COLO829 (cell line): ENCODE data around the gene SERPINF2.
"Not testable (repeated sequence)": the region's sequence is repeated elsewhere in the genome, so short reads cannot be mapped to it uniquely, and the experiment has no call there.

ENCODE experiments used
- DNase-seq: peaks from one replicate; pipeline ENCODE4 v3.0.0; 2012; ENCODE audit warnings: low spot score

Gene SERPINF2

DNA sequence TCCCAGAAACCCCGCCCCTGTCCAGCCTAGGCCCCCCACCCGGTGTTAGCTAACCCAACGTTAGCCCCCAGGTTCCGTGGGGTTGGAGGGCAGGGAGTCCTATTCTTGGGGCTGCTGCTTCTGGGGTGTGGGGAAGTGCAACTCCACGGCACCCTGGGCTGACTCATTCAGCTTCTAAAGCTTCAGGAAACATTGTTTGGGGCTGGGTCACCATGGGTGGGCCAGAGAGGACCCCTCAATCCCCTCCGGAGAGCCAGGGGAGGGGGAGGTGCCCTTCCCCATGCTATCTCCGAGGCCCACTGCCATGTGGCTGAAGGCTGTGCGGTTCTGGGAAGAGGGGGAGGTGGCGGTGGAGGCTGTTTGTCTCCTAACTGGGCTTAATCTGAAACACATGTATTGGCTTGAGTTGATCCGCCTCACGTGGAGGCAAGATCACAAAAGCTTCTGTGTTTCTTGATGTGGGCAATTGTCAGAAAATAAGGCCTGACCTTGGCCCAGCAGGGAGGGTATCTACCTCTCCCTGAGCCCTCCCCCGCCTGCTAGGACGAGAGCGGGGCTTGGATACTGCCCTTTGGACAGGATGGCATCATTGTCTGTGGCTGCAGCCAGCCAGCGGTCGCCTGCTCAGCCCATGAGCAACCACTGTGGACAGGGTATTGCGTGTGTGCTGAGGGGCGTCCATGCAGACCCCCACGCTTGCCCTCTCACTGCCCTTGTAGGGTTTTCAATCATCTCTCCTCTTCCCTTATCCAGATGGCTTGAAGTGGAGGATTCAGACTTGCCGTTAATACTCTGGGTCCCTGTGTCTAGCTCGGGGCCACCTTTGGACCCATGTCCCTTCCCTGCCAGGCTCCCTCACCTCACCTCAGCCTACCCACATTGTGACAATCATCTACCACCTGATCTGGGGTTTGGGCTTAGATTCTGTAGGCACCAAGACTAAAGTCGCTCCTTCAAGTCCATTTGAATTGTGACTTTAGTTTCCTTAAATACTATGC lies 20.5 kb downstream of the SERPINF2 start:
- DNase-seq = no peak

DNA sequence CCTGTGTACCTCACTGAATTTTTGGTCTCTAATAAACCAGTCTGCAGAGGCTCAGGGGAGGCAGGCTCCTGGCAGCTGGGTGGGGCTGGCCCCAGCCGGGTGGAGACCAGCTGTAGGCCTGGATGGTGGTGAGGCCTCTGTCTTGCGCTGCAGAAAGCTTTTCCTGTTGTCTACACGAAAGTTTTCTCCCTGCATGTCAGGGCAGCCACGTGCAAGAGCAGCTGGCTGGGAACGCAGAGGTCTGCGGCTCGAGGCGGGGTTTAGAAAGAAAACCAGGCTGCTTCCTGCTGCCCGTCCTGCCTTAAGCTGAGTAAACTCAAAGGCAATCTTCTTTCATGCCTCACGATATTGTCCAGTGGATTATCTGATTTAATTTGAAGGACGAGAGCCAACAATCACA lies 21.6 kb downstream of the SERPINF2 start:
- no peak for DNase-seq

DNA sequence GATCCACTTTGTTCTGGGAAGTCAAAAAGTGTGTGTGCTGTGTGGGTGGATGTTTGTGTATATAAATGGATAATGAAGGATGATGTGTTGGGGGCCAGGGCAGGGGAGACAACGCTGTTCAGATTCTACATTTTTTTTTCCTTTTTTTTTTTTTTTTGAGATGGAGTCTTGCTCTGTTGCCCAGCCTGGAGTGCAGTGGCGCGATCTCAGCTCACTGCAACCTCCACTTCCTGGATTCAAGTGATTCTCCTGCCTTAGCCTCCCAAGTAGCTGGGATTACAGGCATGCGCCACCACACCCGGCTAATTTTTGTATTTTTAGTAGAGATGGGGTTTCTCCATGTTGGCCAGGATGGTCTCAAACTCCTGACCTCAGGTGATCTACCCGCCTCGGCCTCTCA lies 22.0 kb downstream of the SERPINF2 start:
- DNase-seq = not testable (repeated sequence)

DNA sequence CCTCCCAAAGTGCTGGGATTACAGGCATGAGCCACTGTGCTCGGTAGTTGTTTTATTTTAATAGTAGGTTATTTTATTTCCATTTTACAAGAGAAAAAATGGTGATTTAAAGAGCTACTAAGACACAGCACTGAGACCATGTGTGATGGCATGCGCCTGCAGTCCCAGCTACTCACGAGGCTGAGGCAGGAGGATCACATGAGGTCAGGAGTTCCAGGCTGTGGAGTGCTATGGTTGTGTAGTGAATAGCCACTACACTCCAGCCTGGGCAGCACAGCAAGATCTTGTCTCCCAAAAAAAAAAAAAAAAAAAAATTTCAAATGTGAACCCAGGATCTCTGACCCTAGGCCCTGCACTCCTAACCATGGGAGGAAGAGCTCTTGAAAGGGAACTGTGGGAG lies 22.9 kb downstream of the SERPINF2 start:
- DNase-seq = no peak

DNA sequence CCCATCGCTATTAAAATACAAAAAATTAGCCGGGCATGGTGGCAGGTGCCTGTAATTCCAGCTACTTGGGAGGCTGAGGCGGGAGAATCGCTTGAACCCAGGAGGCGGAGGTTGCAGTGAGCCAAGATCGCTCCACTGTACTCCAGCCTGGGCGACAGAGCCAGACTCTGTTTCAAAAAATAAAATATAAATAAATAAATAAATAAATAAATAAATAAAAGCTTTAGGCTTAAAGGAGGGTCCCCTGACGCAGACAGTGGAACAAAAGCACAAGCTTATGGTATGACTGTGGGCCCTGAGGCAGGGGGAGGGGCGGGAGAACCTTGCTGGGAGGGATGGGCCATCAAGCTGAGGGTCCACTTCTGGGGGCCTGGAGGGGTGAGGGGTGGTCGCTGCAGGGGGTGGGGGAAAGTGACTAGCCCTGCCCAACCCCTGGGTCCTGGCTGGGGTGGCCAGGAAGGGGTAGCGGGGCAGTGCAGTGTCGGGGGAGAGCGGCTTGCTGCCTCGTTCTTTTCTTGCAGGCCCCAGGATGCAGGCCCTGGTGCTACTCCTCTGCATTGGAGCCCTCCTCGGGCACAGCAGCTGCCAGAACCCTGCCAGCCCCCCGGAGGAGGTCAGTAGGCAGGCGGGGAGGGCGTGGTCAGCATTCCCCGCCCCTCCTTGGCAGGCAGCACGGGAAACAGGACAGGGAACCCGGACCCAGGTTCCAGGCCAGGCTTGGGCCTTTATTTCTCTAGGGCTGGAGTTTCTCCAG lies 23.9 kb downstream of the SERPINF2 start:
- DNase-seq = no peak

DNA sequence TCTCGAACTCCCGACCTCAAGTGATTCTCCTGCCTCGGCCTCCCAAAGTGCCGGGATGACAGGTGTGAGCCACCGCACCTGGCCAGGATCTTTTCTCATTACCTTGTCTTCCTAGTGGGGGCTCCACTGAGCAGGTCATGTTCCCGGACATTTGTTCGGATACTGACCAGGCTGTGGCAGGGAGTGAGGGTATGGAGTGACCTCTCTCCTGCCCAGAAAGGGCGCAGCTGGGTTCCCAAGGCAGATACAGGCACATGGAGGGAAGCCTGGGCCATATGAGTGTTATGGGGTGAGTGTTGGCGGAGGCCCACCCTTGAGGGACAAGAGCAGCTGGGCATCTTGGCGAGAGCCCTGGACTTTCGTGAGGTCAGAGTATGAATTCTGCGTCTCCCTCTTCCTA lies 24.7 kb downstream of the SERPINF2 start:
- no peak for DNase-seq

DNA sequence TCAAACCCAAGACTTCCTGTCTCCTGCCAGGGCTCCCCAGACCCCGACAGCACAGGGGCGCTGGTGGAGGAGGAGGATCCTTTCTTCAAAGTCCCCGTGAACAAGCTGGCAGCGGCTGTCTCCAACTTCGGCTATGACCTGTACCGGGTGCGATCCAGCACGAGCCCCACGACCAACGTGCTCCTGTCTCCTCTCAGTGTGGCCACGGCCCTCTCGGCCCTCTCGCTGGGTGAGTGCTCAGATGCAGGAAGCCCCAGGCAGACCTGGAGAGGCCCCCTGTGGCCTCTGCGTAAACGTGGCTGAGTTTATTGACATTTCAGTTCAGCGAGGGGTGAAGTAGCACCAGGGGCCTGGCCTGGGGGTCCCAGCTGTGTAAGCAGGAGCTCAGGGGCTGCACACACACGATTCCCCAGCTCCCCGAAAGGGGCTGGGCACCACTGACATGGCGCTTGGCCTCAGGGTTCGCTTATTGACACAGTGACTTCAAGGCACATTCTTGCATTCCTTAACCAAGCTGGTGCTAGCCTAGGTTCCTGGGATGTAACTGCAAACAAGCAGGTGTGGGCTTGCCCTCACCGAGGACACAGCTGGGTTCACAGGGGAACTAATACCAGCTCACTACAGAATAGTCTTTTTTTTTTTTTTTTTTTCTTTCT lies 27.3 kb downstream of the SERPINF2 start:
- DNase-seq = no peak

DNA sequence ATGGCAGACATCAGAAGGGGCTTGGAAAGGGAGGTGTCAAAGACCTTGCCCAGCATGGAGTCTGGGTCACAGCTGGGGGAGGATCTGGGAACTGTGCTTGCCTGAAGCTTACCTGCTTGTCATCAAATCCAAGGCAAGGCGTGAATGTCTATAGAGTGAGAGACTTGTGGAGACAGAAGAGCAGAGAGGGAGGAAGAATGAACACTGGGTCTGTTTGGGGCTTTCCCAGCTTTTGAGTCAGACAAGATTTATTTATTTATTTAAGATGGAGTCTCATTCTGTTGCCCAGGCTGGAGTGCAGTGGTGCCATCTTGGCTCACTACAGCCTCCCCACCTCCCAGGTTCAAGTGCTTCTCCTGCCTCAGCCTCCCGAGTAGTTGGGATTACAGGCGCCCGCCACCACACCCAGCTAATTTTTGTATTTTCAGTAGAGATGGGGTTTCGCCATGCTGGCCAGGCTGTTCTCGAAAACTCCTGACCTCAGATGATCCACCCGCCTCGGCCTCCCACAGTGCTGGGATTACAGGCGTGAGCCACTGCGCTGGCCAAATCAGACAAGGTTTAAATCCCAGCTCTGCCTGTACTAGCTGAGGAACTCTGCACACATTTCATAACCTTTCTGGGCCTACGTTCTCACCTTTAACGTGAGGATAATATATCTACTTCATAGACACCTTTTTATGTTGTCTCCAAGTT lies 30.5 kb downstream of the SERPINF2 start:
- DNase-seq = not testable (repeated sequence)

DNA sequence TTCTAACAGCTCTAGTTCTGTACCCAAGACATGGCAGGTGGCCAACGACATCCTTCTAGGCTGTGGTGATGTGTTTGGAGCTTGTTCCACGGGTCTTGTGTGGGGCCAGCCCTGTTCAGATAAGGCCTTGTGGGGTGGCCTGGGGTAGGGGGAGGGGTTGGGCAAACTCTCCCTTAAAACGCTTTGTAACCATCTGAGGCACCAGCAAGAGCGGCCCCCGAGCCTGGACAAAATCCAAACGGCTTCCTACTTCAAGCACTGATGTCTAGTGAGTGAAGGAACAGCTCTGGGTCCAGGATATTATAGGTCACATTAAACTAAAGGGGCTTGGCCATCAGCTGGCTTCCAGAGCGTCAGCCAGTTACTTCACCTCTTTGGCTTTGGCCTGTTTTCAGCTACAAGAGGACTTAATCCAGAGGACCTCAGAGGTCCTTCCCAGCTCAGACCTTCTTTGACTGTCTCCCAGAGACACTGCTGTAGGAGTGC lies 31.1 kb downstream of the SERPINF2 start:
- DNase-seq = no peak

DNA sequence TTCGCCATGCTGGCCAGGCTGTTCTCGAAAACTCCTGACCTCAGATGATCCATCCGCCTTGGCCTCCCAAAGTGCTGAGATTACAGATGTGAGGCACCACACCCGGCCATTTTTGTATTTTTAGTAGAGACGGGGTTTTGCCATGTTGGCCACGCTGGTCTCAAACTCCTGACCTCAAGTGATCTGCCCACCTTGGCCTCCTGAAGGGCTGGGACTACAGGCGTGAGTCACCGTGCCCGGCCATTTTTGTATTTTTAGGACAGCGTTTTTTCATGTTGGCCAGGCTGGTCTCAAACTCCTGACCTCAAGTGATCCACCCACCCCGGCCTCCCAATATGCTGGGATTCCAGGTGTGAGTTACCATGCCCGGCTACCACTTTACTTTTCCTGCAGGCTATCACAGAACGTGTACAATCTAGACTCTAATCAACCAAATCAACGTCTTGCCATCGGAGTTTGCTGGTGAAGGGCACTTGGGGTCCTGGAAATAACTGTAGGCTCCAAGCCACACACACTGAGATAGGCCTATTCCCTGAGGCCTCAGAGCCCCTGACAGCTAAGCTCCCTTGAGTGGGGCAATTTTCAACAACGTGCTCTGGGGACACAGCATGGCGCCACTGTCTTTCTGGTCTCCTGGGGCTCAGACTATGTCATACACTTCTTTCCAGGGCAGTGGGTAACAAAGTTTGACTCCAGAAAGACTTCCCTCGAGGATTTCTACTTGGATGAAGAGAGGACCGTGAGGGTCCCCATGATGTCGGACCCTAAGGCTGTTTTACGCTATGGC lies 31.9 kb downstream of the SERPINF2 start:
- no peak for DNase-seq

DNA sequence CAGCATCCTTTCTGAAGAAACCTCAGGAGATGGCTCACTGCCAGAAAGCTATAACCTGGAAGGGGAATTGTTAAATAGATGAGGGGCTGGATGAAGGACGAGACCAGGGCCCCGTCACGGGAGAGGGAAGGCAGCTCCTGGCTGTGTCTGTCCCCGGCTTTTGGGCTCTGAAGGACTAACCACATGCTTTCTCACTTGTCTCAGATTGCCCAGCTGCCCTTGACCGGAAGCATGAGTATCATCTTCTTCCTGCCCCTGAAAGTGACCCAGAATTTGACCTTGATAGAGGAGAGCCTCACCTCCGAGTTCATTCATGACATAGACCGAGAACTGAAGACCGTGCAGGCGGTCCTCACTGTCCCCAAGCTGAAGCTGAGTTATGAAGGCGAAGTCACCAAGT lies 33.7 kb downstream of the SERPINF2 start:
- DNase-seq = no peak

DNA sequence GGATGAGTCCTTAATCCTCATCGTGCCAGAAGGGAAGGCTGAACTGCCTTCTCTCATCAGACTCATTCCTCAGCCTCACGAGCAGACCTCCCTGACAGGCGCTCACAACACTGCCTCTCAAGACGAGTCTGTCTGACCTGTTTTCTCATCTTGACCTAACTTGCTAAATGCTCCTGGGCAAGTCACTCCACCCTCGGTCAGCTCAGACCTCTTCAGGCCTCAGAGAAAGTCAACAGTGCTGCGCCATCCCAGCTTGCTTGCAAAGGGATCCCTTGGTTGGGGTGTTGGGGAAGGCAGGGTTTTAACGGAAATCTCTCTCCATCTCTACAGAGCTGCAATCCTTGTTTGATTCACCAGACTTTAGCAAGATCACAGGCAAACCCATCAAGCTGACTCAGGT lies 34.2 kb downstream of the SERPINF2 start:
- DNase-seq = no peak

DNA sequence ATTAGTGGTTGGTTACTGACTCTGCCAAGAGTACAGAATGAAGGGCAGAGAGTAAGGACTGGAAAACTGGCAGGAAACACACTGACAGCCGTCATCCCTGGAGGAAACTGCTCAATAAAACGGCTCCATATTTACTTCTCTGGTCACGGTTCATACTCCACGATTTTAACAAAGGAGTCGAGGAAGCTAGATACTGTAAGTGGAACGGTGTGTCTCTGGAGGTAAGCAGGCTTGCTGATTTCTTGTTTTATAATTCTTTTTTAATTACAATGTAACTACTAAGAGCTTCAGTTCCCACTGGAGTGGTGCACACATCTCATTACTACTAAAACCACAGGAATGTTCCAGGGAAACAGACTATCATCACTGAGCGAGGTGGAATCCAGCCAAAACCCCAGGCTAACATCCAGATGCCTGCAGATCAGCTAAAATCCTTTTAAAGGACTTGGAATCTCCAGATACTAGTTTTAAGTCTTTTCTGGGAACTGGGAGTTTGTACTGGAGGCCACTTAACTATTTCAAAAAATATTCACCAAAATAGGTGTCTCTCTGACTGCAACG lies 37.0 kb downstream of the SERPINF2 start:
- peak; percentile 80 for DNase-seq

DNA sequence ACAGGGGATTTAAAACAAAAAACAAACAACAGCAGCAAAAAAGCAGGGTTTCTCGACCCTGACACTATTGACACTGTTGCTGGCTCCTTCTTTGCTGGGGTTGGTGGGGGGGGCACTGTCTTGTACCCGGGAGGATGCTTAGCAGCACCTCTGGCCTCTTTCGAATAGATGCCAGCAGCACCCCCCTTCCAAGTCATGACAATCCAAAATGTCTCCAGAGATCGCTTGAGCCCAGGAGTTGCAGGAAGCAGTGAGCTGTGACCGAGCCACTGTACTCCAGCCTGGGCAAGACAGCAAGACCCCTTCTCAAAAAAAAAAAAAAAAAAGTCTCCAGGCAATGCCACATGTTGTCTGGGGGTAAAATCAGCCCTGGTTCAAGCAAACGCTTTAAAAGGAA lies 39.5 kb downstream of the SERPINF2 start:
- no peak for DNase-seq

DNA sequence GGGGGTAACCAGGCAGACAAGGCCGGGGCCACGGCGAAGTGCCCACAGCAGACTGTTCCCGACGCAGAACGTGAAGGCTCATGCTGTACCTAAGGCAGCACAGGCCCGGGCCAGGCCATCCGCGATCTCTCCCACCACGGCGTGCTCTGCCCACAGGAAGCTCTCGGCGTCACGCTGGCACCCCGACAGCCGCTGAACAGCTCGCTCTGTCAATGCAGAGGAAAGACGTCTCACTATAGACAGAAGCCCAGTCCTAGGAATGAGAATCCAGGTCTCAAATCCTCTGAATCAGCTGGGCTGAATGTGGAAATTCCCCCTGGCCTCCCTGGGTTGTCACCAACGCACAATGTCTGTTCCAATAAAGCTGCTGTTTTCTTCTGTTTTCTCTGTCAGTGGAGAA lies 40.6 kb downstream of the SERPINF2 start:
- no peak for DNase-seq

DNA sequence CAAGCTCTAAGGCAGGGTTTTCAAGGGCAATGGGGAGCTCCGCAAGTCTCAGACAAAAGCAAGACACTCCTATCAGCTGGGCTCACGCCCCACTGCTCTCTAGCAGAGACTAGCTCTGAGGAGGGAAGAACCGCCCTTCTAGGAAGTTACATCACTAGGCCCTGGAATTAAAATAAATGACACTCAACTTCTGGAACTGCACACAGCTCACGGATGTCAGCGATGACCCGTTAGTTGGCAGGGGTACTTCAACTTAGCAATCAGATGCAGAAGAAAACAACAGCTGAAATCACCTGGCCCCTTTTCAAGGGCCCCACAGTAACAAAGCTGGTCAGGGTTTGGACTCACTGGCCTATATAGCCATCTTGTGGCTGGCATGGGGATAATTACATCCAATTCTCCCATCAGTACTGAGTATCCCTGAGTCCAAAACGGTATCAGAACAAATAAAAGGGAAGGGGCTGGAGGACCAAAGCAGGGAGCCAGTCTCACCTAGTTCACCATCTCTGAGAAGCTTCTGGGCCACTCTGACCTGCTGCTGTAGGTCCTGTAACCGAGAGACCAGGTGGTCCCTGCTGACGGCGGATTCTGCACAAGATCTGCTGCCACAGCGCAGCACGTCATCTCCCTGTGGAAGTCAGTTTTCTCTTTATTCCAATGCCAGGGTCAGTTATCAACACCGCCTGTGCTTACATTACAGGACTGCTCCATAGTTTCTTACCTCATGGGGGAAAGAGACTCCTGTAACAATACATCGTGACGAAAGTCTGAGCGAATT lies 41.4 kb downstream of the SERPINF2 start:
- DNase-seq = peak; percentile 19

DNA sequence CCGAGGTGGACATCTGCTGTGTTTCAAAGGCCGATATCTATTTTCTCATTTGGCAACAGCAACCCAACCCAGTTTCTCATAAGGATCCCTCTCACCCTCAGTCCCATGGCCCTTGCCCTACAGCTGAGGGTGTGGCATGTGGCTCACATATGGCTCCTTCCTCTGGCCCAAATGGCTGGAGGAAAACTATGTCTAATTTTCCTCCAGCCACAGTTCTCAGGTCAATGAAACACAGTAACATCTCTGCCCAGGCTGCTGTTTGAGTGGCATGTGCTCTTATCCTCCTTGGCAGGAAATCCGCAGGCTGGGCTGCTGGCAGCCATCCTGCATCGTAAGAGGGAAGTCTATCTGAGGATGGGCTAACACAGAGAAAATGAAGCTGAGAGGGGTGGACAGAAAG lies 43.3 kb downstream of the SERPINF2 start:
- DNase-seq = no peak

DNA sequence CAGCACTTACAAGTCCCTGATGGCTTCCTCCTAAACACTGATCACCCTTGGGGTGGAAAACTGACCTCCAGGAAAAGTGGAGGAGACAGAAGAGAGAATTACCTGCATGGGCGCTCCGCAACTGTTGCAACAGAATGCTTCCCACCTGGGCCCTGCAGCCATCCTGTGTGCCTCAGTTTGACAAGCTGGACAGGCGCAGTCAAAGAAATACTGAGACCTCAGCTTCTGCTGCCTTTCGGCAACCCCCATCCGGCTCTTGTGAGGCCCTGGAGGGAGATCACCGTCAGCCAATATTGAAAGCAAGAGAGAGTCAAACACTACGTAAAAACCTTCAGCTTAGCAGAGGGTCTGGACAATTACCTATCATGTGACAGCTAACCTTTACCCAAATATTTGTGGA lies 44.0 kb downstream of the SERPINF2 start:
- DNase-seq = no peak

DNA sequence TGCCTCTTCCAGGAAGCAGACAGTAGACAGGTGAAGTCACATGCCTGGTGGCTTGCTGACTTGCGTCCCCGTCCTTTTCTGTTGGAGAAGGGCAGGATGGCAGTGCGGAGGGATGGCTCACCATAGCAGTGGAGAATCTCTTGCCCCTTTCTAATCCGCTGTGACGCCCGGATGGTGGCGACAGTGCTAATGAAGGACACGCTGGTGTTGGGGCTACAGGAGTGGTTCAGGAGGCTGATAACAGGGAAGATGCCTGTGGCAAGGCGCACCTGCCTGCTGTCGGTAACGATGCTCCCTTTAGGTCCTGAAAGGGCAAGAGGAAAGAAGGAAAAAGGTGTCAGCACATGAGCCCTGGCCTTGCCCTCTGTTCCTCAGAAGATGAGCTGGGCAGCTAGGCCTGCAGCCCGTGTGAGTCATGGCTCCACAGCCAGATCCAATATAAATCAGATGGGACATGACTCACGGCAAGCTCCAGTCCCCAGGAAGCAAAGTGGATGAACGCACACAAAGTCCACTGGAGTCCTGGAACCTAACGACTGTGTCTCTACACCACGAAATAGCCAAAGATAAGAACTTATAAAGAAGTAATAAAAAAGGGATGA lies 44.7 kb downstream of the SERPINF2 start:
- DNase-seq = peak; percentile 76

DNA sequence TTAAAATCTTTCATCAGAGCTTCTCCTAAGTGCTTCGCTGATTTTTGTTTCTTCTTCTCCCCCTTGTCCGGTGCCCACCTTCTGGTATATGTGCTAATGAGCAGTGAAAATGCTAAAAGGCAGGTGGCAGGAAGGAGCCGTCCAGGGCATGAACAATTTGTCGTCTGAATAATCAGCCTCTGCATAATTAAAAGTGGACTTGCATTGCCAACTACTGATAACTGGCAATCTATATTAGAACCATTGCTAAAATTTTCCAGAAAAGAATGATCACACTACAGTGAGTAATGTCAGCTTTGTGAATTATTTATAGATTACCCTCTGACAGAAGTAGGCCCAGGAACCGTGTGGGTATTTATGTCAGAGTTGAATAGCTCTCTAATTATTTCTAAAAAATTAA lies 47.3 kb downstream of the SERPINF2 start:
- no peak for DNase-seq
